Measurements from ENCODE around the gene TNS1. TPM values are rescaled to one million over a fixed set of nuclear protein-coding genes. Genes with fewer than 3 reads are reported as not detected.

TNS1 gene
- total and polyA plus RNA-seq, 2 donors: 8.3 to 21.3 TPM

DNA sequence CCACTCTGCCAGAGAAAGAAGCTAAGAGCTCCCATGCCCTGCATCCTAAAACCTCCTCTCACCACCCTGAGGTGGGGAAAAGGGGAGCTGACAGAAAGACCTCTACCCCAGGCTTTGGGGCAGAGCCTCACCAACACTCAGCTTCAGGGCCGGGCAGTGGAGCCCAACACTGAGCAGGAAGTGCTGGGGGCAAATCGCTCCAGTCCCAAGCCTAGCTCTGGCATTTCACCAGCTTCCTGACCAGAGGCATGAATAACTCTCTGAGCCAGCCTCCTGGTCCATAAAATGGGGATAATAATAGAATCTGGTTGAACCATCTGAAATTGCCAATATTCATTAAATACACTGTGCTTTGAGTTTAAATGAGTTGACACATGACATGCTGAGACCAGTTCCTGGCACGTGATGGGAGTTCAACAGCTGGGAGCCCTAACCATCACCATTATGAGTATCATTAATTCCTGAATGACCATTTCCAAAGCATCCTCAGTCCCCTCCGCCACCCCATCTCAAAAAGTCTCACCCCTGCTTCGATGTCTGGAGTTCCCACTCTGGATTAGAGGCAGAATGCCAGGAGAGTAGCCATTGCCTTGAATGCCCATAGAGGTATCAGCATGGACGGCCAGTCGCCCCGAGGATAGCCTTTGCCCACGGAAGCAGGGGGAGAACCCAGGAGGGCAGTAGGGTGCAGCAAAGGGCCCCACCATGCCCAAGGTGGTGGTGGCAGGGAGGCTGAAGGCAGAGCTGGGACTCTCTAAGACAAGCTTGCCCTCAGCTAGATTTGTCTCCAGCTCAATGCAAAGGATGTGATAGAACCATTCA lies 153.4 kb downstream of the TNS1 start:
- Histone ChIP-seq H3K9me3 (ENCODE audit: control insufficient read depth in 2 of 2, insufficient read depth in 1 of 2, low read length in 1 of 2) (no peaks in the 10 kb centered on the region), H3K4me1 (ENCODE audit: control insufficient read depth in 2 of 2, insufficient read depth in 2 of 2, low read length in 2 of 2) (peaks cover 0 to 5% of the 10 kb centered on the region in 2 donors), H3K36me3 (ENCODE audit: control insufficient read depth in 2 of 2, insufficient read depth in 2 of 2, low read length in 1 of 2) (peaks cover 0 to 2% of the 10 kb centered on the region in 2 donors), H3K27ac (ENCODE audit: low read depth in 1 of 2, low read length in 1 of 2) (no peak overlapping the region), H3K4me3 (ENCODE audit: low read length in 2 of 2) (no peak overlapping the region), H3K27me3 (ENCODE audit: control insufficient read depth in 2 of 2, insufficient read depth in 1 of 2, low read length in 1 of 2) (no peaks in the 10 kb centered on the region)
- no peak for DNase-seq (ENCODE audit: low read depth in 6 of 9, low spot score in 9 of 9)
- 92% methylated on average over 9 of the region's 9 CpGs for WGBS

DNA sequence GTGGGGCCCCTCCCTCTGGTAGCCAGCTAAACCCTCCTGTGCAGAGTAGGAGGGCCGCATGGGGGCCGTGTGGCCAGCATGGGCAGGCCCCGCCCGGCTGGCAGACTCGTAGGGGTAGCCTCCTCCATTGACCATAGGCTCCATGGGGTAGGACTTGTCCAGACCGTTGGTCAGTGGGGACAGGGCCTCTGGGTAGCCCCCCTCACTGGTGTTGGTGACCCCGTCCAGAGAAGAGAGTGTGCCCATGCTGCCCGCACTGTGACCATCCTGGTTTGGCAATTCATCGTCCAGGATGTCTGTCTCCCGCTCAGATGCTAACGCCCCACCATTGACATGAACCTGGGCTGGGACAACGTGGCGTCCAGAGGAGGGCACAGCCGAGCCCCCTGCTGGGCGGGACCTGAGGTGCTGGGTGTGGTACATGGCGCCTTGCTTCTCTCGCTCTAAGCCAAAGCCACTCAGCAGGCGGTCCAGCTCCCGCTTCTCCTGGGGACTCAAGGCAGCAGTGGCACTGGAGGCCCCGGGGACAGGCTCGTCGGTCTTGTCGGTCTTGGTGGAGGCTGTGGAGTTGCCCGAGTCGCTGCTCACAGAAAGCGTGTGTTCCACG lies 154.3 kb downstream of the TNS1 start:
- Histone ChIP-seq H3K27ac (ENCODE audit: low read depth in 1 of 2, low read length in 1 of 2) (no peak overlapping the region), H3K27me3 (ENCODE audit: control insufficient read depth in 2 of 2, insufficient read depth in 1 of 2, low read length in 1 of 2) (no peaks in the 10 kb centered on the region), H3K36me3 (ENCODE audit: control insufficient read depth in 2 of 2, insufficient read depth in 2 of 2, low read length in 1 of 2) (peaks cover 0 to 2% of the 10 kb centered on the region in 2 donors), H3K4me1 (ENCODE audit: control insufficient read depth in 2 of 2, insufficient read depth in 2 of 2, low read length in 2 of 2) (peaks cover 0 to 5% of the 10 kb centered on the region in 2 donors), H3K9me3 (ENCODE audit: control insufficient read depth in 2 of 2, insufficient read depth in 1 of 2, low read length in 1 of 2) (no peaks in the 10 kb centered on the region), H3K4me3 (ENCODE audit: low read length in 2 of 2) (no peak overlapping the region)
- no peak for DNase-seq (ENCODE audit: low read depth in 6 of 9, low spot score in 9 of 9)
- 97% methylated on average over 27 of the region's 27 CpGs for WGBS

DNA sequence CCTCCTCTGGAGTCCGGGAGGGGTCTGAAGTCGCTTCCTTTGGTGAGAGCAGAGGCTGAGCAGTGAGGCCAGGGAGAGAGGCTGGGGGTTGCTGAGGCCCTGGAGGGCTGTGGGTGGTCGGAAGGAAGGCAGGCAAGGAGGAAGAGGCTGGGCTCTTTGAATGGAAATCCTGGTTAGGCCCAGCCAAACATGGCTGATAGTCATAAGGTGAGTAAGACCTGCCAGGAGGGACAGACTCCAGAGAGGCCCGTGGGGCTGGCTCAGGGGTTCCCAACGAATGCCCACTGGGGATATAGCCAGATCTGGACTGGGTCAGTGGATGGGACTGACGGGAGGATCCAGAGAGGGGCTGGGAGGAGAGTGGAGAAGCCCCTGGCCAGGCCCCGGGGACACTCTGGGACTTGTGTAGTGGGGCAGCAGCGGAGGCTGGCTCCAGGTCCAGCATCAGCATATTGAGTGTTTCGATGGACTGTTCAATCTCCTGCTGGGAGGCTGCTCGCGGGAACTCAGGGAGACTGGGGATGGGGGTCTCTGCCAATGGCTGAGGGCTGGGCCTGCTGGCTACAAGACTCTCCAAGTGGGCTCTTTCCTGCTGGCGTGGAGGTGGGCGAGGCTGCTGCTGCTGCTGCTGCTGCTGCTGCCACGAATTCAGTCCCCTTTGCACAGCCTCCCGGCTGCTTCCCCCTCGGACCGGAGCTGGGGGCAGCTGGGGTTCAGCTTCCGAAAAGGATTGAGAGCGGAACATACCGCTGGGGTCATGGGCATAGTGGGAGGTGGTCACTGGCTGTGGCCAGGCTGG lies 155.0 kb downstream of the TNS1 start:
- H3K9me3 ChIP-seq (ENCODE audit: control insufficient read depth in 2 of 2, insufficient read depth in 1 of 2, low read length in 1 of 2): no peaks in the 10 kb centered on the region
- H3K4me1 ChIP-seq (ENCODE audit: control insufficient read depth in 2 of 2, insufficient read depth in 2 of 2, low read length in 2 of 2): peaks cover 0 to 6% of the 10 kb centered on the region in 2 donors
- peaks cover 0 to 2% of the 10 kb centered on the region in 2 donors for H3K36me3 ChIP-seq (ENCODE audit: control insufficient read depth in 2 of 2, insufficient read depth in 2 of 2, low read length in 1 of 2)
- 90% methylated on average over 20 of the region's 20 CpGs for WGBS
- no peak overlapping the region for H3K27ac ChIP-seq (ENCODE audit: low read depth in 1 of 2, low read length in 1 of 2)
- no peak for DNase-seq (ENCODE audit: low read depth in 6 of 9, low spot score in 9 of 9)
- no peaks in the 10 kb centered on the region for H3K27me3 ChIP-seq (ENCODE audit: control insufficient read depth in 2 of 2, insufficient read depth in 1 of 2, low read length in 1 of 2)
- no peak overlapping the region for H3K4me3 ChIP-seq (ENCODE audit: low read length in 2 of 2)

DNA sequence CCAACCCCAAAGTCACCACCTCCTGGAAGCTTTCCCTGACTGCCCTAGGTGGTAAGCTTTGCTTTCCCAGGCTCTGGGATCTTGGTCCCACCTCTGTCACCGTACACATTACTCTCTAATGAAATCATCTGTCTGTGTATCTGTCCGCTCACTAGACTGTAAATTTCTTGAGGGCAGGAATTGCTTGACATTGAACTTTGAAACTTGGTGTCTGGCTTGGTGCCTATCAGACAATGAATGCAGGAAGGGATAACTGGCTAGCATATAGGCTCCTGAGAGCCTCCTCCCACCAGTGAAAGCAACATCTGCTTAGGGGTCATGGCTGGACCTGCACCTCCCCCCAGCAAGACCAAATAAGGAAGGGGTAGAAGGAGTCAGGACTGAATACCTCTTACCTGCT lies 155.7 kb downstream of the TNS1 start:
- peaks cover 0 to 6% of the 10 kb centered on the region in 2 donors for H3K4me1 ChIP-seq (ENCODE audit: control insufficient read depth in 2 of 2, insufficient read depth in 2 of 2, low read length in 2 of 2)
- H3K27me3 ChIP-seq (ENCODE audit: control insufficient read depth in 2 of 2, insufficient read depth in 1 of 2, low read length in 1 of 2): no peaks in the 10 kb centered on the region
- WGBS: 96% methylated on average over 2 of the region's 2 CpGs
- H3K4me3 ChIP-seq (ENCODE audit: low read length in 2 of 2): no peak overlapping the region
- peaks cover 0 to 2% of the 10 kb centered on the region in 2 donors for H3K36me3 ChIP-seq (ENCODE audit: control insufficient read depth in 2 of 2, insufficient read depth in 2 of 2, low read length in 1 of 2)
- no peak overlapping the region for H3K27ac ChIP-seq (ENCODE audit: low read depth in 1 of 2, low read length in 1 of 2)
- no peaks in the 10 kb centered on the region for H3K9me3 ChIP-seq (ENCODE audit: control insufficient read depth in 2 of 2, insufficient read depth in 1 of 2, low read length in 1 of 2)
- DNase-seq (ENCODE audit: low read depth in 6 of 9, low spot score in 9 of 9): no peak

DNA sequence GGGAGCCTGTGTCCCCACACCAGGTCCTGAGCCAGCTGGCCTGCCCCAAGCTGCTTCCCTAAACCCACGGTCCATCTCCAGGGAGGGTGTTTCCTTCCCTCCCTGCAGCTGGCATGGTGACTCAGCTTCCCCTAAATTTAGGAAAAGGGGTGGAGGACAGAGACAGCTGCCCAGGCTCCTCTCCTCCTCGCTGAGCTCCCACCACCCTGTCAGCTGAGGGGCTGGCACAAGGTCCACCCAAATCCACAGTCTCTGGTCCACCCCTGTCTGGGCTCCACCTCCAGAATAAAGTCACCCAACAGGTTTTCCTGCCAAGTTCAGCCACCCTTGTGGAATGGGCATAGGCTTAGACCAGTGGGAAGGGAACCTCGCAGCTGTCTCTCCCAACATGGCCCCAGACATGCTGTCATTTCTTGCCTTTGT lies 156.5 kb downstream of the TNS1 start:
- H3K9me3 ChIP-seq (ENCODE audit: control insufficient read depth in 2 of 2, insufficient read depth in 1 of 2, low read length in 1 of 2): no peaks in the 10 kb centered on the region
- no peaks in the 10 kb centered on the region for H3K27me3 ChIP-seq (ENCODE audit: control insufficient read depth in 2 of 2, insufficient read depth in 1 of 2, low read length in 1 of 2)
- WGBS: 83% methylated on average over 3 of the region's 3 CpGs
- no peak overlapping the region for H3K4me3 ChIP-seq (ENCODE audit: low read length in 2 of 2)
- no peak overlapping the region for H3K27ac ChIP-seq (ENCODE audit: low read depth in 1 of 2, low read length in 1 of 2)
- no peak for DNase-seq (ENCODE audit: low read depth in 6 of 9, low spot score in 9 of 9)
- peaks cover 0 to 4% of the 10 kb centered on the region in 2 donors for H3K4me1 ChIP-seq (ENCODE audit: control insufficient read depth in 2 of 2, insufficient read depth in 2 of 2, low read length in 2 of 2)
- peaks cover 0 to 2% of the 10 kb centered on the region in 2 donors for H3K36me3 ChIP-seq (ENCODE audit: control insufficient read depth in 2 of 2, insufficient read depth in 2 of 2, low read length in 1 of 2)

DNA sequence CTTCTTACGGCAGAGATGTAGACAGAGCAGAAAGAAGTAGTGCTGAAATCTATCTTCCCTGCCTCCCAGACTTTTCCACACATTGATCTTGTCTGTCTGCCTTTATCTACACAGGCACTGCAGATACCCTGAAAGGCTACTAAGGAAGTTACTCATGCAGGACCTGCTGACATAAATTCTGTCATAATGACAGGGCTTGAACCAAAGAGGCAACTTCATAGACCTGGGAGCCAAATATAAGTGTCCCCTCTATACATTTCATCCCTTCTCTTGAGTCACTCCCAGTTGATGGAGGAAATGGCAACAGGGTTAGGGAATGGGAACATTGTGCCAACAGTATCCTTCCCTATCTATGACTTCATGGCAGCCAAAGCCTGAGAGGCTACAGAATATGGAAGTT lies 157.5 kb downstream of the TNS1 start:
- Histone ChIP-seq H3K27me3 (ENCODE audit: control insufficient read depth in 2 of 2, insufficient read depth in 1 of 2, low read length in 1 of 2) (no peaks in the 10 kb centered on the region), H3K4me1 (ENCODE audit: control insufficient read depth in 2 of 2, insufficient read depth in 2 of 2, low read length in 2 of 2) (peaks cover 0 to 4% of the 10 kb centered on the region in 2 donors), H3K27ac (ENCODE audit: low read depth in 1 of 2, low read length in 1 of 2) (no peak overlapping the region), H3K36me3 (ENCODE audit: control insufficient read depth in 2 of 2, insufficient read depth in 2 of 2, low read length in 1 of 2) (peaks cover 0 to 2% of the 10 kb centered on the region in 2 donors), H3K4me3 (ENCODE audit: low read length in 2 of 2) (no peak overlapping the region), H3K9me3 (ENCODE audit: control insufficient read depth in 2 of 2, insufficient read depth in 1 of 2, low read length in 1 of 2) (no peaks in the 10 kb centered on the region)
- 91% methylated on average over 1 of the region's 1 CpG for WGBS
- no peak for DNase-seq (ENCODE audit: low read depth in 6 of 9, low spot score in 9 of 9)

DNA sequence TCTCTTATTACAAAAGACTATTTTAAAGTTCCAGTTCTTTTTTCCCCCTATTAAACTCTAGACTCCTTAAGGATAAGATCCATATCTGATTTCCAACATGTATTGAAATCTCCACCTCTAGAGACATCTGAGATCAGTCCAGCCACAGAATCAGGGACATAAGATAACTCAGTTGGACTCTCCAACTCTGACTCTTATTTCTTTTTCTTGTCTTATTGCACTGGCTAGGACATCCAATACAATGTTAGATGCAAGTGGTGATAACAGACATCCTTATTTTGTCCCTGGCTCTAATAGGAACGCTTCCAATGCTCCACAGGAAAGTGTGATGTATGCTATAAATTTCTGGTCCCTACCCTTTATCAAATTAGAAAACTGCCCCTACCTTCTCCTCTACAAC lies 158.1 kb downstream of the TNS1 start:
- WGBS: 86% methylated on average over 1 of the region's 1 CpG
- Histone ChIP-seq H3K36me3 (ENCODE audit: control insufficient read depth in 2 of 2, insufficient read depth in 2 of 2, low read length in 1 of 2) (peaks cover 0 to 2% of the 10 kb centered on the region in 2 donors), H3K9me3 (ENCODE audit: control insufficient read depth in 2 of 2, insufficient read depth in 1 of 2, low read length in 1 of 2) (no peaks in the 10 kb centered on the region), H3K4me3 (ENCODE audit: low read length in 2 of 2) (no peak overlapping the region), H3K4me1 (ENCODE audit: control insufficient read depth in 2 of 2, insufficient read depth in 2 of 2, low read length in 2 of 2) (peaks cover 0 to 2% of the 10 kb centered on the region in 2 donors), H3K27me3 (ENCODE audit: control insufficient read depth in 2 of 2, insufficient read depth in 1 of 2, low read length in 1 of 2) (no peaks in the 10 kb centered on the region), H3K27ac (ENCODE audit: low read depth in 1 of 2, low read length in 1 of 2) (no peak overlapping the region)
- DNase-seq (ENCODE audit: low read depth in 6 of 9, low spot score in 9 of 9): no peak

DNA sequence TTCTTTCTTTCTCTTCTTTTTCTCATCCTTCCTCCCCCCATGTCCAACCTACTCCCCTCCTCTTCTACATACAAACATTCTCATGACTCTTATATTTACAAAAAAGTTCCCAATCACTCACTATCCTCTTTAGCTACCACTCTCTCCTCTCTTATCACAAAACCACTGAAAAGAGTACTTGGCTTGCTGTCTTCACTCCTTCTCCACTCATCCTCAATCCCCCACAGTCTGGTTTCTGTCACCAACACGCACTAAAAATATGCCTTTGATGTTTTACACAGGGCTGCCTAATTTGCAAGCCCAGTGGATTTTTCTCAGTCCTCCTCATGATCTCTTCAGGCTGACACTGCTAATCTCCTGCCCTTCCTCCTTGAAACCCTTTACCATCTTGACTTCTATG lies 159.5 kb downstream of the TNS1 start:
- Histone ChIP-seq H3K4me1 (ENCODE audit: control insufficient read depth in 2 of 2, insufficient read depth in 2 of 2, low read length in 2 of 2) (peaks cover 0 to 2% of the 10 kb centered on the region in 2 donors), H3K27ac (ENCODE audit: low read depth in 1 of 2, low read length in 1 of 2) (no peak overlapping the region), H3K4me3 (ENCODE audit: low read length in 2 of 2) (no peak overlapping the region), H3K27me3 (ENCODE audit: control insufficient read depth in 2 of 2, insufficient read depth in 1 of 2, low read length in 1 of 2) (no peaks in the 10 kb centered on the region), H3K36me3 (ENCODE audit: control insufficient read depth in 2 of 2, insufficient read depth in 2 of 2, low read length in 1 of 2) (peaks cover 0 to 2% of the 10 kb centered on the region in 2 donors), H3K9me3 (ENCODE audit: control insufficient read depth in 2 of 2, insufficient read depth in 1 of 2, low read length in 1 of 2) (no peaks in the 10 kb centered on the region)
- no peak for DNase-seq (ENCODE audit: low read depth in 6 of 9, low spot score in 9 of 9)
- 88% methylated on average over 1 of the region's 1 CpG for WGBS

DNA sequence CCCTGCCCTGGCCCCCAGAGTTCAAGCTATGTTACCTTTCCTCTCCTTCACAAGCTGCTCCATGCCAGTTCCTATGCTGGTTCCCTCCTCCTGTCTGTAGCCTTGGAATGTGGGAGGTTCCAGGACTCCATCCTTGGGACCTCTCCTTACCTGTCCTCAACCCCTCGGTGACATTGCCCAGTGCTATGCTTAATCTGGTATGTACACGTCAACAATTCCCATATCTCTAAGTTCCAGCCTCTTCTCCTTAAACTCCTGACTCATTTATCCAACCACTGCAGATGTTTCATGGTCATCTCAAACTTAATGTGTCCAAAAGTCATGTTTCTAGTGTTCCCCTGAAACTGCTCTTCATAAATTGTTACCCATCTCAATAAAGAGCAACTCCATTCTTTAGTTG lies 160.8 kb downstream of the TNS1 start:
- H3K4me1 ChIP-seq (ENCODE audit: control insufficient read depth in 2 of 2, insufficient read depth in 2 of 2, low read length in 2 of 2): peaks cover 0 to 2% of the 10 kb centered on the region in 2 donors
- WGBS: 97% methylated on average over 2 of the region's 2 CpGs

More for the DNA sequence above, 160.8 kb downstream of the TNS1 start:
- Histone ChIP-seq H3K4me3 (ENCODE audit: low read length in 2 of 2) (no peak overlapping the region), H3K9me3 (ENCODE audit: control insufficient read depth in 2 of 2, insufficient read depth in 1 of 2, low read length in 1 of 2) (no peaks in the 10 kb centered on the region), H3K27me3 (ENCODE audit: control insufficient read depth in 2 of 2, insufficient read depth in 1 of 2, low read length in 1 of 2) (no peaks in the 10 kb centered on the region), H3K27ac (ENCODE audit: low read depth in 1 of 2, low read length in 1 of 2) (no peak overlapping the region), H3K36me3 (ENCODE audit: control insufficient read depth in 2 of 2, insufficient read depth in 2 of 2, low read length in 1 of 2) (peaks cover 0 to 2% of the 10 kb centered on the region in 2 donors)
- no peak for DNase-seq (ENCODE audit: low read depth in 6 of 9, low spot score in 9 of 9)

Measured in thymus (tissue), 11 donors.